HepG2 (cell line): ENCODE measurements around the gene AP4E1. TPM values are rescaled to one million over a fixed set of nuclear protein-coding genes. Genes with fewer than 3 reads are reported as not detected.
A peak's percentile ranks its signal among the peaks of the same experiment; 100 is the strongest.

Source experiments
- AKAP8 ChIP-seq: sonication (generic); formaldehyde crosslinking; IDR thresholded peaks from 2 replicates; pipeline ENCODE4 v1.5.1; 2020; ENCODE audit warnings: mild to moderate bottlenecking, missing genetic modification reagents
- CENPX ChIP-seq: sonication (generic); formaldehyde crosslinking; IDR thresholded peaks from 2 replicates; pipeline ENCODE4 v1.9.0; 2021; ENCODE audit warnings: mild to moderate bottlenecking, missing genetic modification reagents, moderate library complexity
- EZH2 ChIP-seq: conservative IDR thresholded peaks from 2 replicates; pipeline ENCODE4 v1.6.1; 2012; ENCODE audit warnings: mild to moderate bottlenecking, low read depth, low read length, moderate library complexity
- GTF3A ChIP-seq: sonication (generic); formaldehyde crosslinking; conservative IDR thresholded peaks from 2 replicates; pipeline ENCODE4 v1.4.0; 2020; ENCODE audit warnings: mild to moderate bottlenecking, missing genetic modification reagents
- LCORL ChIP-seq, 2 experiments: fragments of 450-650 bp in 1 of 2; sonication (generic) in 1 of 2; formaldehyde crosslinking in 1 of 2; IDR thresholded peaks; 2 replicates each; pipeline versions ENCODE4 v1.5.0 to v1.6.1; 2017 to 2020; ENCODE audit warnings: antibody characterized with exemption in 1 of 2, missing genetic modification reagents in 1 of 2
- MBNL3 ChIP-seq: fragments of 250-450 bp; sonication (Bioruptor Pico); conservative IDR thresholded peaks from 2 replicates; pipeline ENCODE4 v1.8.0; 2022; ENCODE audit warnings: mild to moderate bottlenecking, inconsistent platforms
- NKX3-1 ChIP-seq: sonication (generic); formaldehyde crosslinking; IDR thresholded peaks from 2 replicates; pipeline ENCODE4 v1.5.0; 2020; ENCODE audit warnings: missing genetic modification reagents
- RCOR2 ChIP-seq: IDR thresholded peaks from 2 replicates; pipeline ENCODE4 v1.6.1; 2016; ENCODE audit warnings: missing biosample characterization, missing genetic modification reagents
- RORA ChIP-seq: sonication (generic); formaldehyde crosslinking; IDR thresholded peaks from 2 replicates; pipeline ENCODE4 v1.5.0; 2020; ENCODE audit warnings: mild to moderate bottlenecking, missing genetic modification reagents, moderate library complexity
- TAF1 ChIP-seq: sonication (generic); formaldehyde crosslinking; IDR thresholded peaks from 2 replicates; pipeline ENCODE4 v1.4.0; 2020; ENCODE audit warnings: missing genetic modification reagents
- TEAD2 ChIP-seq: sonication (generic); formaldehyde crosslinking; IDR thresholded peaks from 2 replicates; pipeline ENCODE4 v1.9.0; 2021; ENCODE audit warnings: missing genetic modification reagents
- ZFP37 ChIP-seq: sonication (generic); formaldehyde crosslinking; IDR thresholded peaks from 2 replicates; pipeline ENCODE4 v1.4.0; 2020; ENCODE audit warnings: missing genetic modification reagents, borderline replicate concordance
- ZFY ChIP-seq: sonication (generic); formaldehyde crosslinking; IDR thresholded peaks from 2 replicates; pipeline ENCODE4 v1.4.0; 2020; ENCODE audit warnings: missing genetic modification reagents
- ZNF274 ChIP-seq: sonication (generic); formaldehyde crosslinking; IDR thresholded peaks from 2 replicates; pipeline ENCODE4 v1.5.1; 2020; ENCODE audit warnings: mild to moderate bottlenecking, missing genetic modification reagents
- ZNF275 ChIP-seq: sonication (generic); formaldehyde crosslinking; IDR thresholded peaks from 2 replicates; pipeline ENCODE4 v1.8.0; 2022; ENCODE audit warnings: missing genetic modification reagents, mild to moderate bottlenecking, inconsistent platforms, borderline replicate concordance
- ZNF337 ChIP-seq: sonication (generic); formaldehyde crosslinking; IDR thresholded peaks from 2 replicates; pipeline ENCODE4 v1.5.1; 2020; ENCODE audit warnings: missing genetic modification reagents, low read depth, mild to moderate bottlenecking, borderline replicate concordance
- ZNF33A ChIP-seq: sonication (generic); formaldehyde crosslinking; IDR thresholded peaks from 2 replicates; pipeline ENCODE4 v1.5.1; 2020; ENCODE audit warnings: missing genetic modification reagents, mild to moderate bottlenecking, moderate library complexity, borderline replicate concordance
- ZNF430 ChIP-seq: sonication (generic); formaldehyde crosslinking; IDR thresholded peaks from 2 replicates; pipeline ENCODE4 v1.9.0; 2021; ENCODE audit warnings: mild to moderate bottlenecking, missing genetic modification reagents
- ZNF484 ChIP-seq: sonication (generic); formaldehyde crosslinking; IDR thresholded peaks from 2 replicates; pipeline ENCODE4 v1.5.1; 2020; ENCODE audit warnings: mild to moderate bottlenecking, low read depth, missing genetic modification reagents, borderline replicate concordance
- ZNF773 ChIP-seq: sonication (generic); formaldehyde crosslinking; IDR thresholded peaks from 2 replicates; pipeline ENCODE4 v1.4.0; 2020; ENCODE audit warnings: missing genetic modification reagents, borderline replicate concordance
- ZNF879 ChIP-seq: sonication (generic); formaldehyde crosslinking; IDR thresholded peaks from 2 replicates; pipeline ENCODE4 v1.8.1; 2023; ENCODE audit warnings: missing genetic modification reagents
- polyA plus RNA-seq, 8 experiments: library from polyadenylated mRNA; depleted of rRNA in 3 of 8; stranded (reverse) in 7 of 8; unstranded in 1 of 8; fragments of >200 nt; fragmentation: Illumina TruSeq in 4 of 8; extraction: Trizol in 4 of 8; gene quantifications; 2 replicates each; pipeline versions ENCODE4 v1.2.1 to v1.2.3, GENCODE V29; 2011 to 2016; ENCODE audit warnings: low read depth in 4 of 8, missing spikeins in 1 of 8, mixed read lengths in 1 of 8; ENCODE audit not compliant: insufficient read depth in 1 of 8
- total RNA-seq, 5 experiments: library from RNA; depleted of rRNA; stranded (reverse); fragments of >200 nt; fragmentation: Illumina TruSeq; extraction: Trizol; gene quantifications; 2 replicates each; pipeline ENCODE4 v1.2.3, GENCODE V29; 2016; ENCODE audit warnings: low read depth in 1 of 5
- TF ChIP-seq, protein P1 (sequence below): sonication (generic); formaldehyde crosslinking; IDR thresholded peaks from 2 replicates; pipeline ENCODE4; 2020; ENCODE audit warnings: missing genetic modification reagents, mild to moderate bottlenecking, borderline replicate concordance
- TF ChIP-seq, protein P2 (sequence below): IDR thresholded peaks from 2 replicates; pipeline ENCODE4 v1.6.1; 2016; ENCODE audit warnings: mild to moderate bottlenecking, missing biosample characterization, missing genetic modification reagents

The AP4E1 gene
- total and polyA plus RNA-seq, 2 of the 13 experiments (the other 11 are each of a cell fraction or from before 2014, with no cell fraction given) = 2.2 to 7.8 TPM

- TF ChIP-seq, protein P1, sequence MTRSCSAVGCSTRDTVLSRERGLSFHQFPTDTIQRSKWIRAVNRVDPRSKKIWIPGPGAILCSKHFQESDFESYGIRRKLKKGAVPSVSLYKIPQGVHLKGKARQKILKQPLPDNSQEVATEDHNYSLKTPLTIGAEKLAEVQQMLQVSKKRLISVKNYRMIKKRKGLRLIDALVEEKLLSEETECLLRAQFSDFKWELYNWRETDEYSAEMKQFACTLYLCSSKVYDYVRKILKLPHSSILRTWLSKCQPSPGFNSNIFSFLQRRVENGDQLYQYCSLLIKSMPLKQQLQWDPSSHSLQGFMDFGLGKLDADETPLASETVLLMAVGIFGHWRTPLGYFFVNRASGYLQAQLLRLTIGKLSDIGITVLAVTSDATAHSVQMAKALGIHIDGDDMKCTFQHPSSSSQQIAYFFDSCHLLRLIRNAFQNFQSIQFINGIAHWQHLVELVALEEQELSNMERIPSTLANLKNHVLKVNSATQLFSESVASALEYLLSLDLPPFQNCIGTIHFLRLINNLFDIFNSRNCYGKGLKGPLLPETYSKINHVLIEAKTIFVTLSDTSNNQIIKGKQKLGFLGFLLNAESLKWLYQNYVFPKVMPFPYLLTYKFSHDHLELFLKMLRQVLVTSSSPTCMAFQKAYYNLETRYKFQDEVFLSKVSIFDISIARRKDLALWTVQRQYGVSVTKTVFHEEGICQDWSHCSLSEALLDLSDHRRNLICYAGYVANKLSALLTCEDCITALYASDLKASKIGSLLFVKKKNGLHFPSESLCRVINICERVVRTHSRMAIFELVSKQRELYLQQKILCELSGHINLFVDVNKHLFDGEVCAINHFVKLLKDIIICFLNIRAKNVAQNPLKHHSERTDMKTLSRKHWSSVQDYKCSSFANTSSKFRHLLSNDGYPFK (CRISPR knock-in tag) = peak; percentile 56; the same call in 1 of the 2 replicates
- 0 out of 2 replicates have a peak, but pooled peaks have one; percentile 14 for TF ChIP-seq ZNF337
- TF ChIP-seq ZNF430 (CRISPR knock-in tag) = no peak
- no peak for TF ChIP-seq ZNF879 (CRISPR knock-in tag)
- no peak for TF ChIP-seq TEAD2 (CRISPR knock-in tag)
- no peak for TF ChIP-seq ZNF275 (CRISPR knock-in tag)
- TF ChIP-seq LCORL (IDR thresholded peaks at IDR 0.05) = no peak
- TF ChIP-seq LCORL (CRISPR knock-in tag; IDR thresholded peaks at IDR 0.05) = no peak; the same call in 1 of the 2 replicates
- TF ChIP-seq, protein P2, sequence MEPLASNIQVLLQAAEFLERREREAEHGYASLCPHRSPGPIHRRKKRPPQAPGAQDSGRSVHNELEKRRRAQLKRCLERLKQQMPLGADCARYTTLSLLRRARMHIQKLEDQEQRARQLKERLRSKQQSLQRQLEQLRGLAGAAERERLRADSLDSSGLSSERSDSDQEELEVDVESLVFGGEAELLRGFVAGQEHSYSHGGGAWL = no peak
- TF ChIP-seq ZNF484 = no peak
- TF ChIP-seq CENPX = no peak
- no peak for TF ChIP-seq GTF3A (CRISPR knock-in tag)
- TF ChIP-seq RORA = no peak
- TF ChIP-seq AKAP8 (CRISPR knock-in tag) = no peak
- no peak for TF ChIP-seq RCOR2
- TF ChIP-seq ZNF33A = no peak
- no peak for TF ChIP-seq MBNL3 (CRISPR knock-in tag)
- no peak; the same call in 1 of the 2 replicates for TF ChIP-seq ZFP37 (CRISPR knock-in tag)
- TF ChIP-seq TAF1 (CRISPR knock-in tag) = peak; percentile 62; the same call in 1 of the 2 replicates
- TF ChIP-seq ZFY (CRISPR knock-in tag) = peak; percentile 92
- no peak for TF ChIP-seq EZH2
- TF ChIP-seq ZNF773 (CRISPR knock-in tag) = 0 out of 2 replicates have a peak, but pooled peaks have one; percentile 53
- TF ChIP-seq ZNF274 = no peak
- TF ChIP-seq NKX3-1 (CRISPR knock-in tag) = peak; percentile 67; the same call in 1 of the 2 replicates
These were observed at the start of gene AP4E1 (continued) for GRCh38 chr15:50908209-50909009.
